NT2/D1 (cell line): ENCODE results near the gene XPR1.

ENCODE experiments used
- DNase-seq: peaks from one replicate; pipeline ENCODE4 v3.0.0-alpha.2; 2011; ENCODE audit warnings: low read depth, low spot score
- H3K27me3 ChIP-seq: 2 replicates; pipeline ENCODE4 v1.6.0; 2011; ENCODE audit warnings: mild to moderate bottlenecking; ENCODE audit not compliant: insufficient read length, insufficient read depth
- H3K36me3 ChIP-seq: 2 replicates; pipeline ENCODE4 v1.6.1; 2011; ENCODE audit warnings: mild to moderate bottlenecking, low read length, mixed read lengths; ENCODE audit not compliant: insufficient read depth, insufficient read length
- H3K4me1 ChIP-seq: 2 replicates; pipeline ENCODE4 v1.5.1; 2011; ENCODE audit not compliant: insufficient read depth, insufficient read length
- H3K4me3 ChIP-seq: 2 replicates; pipeline ENCODE4 v1.5.1; 2011; ENCODE audit warnings: low read depth; ENCODE audit not compliant: insufficient read length
- H3K9ac ChIP-seq: 2 replicates; pipeline ENCODE4 v1.6.0; 2011; ENCODE audit warnings: low read depth; ENCODE audit not compliant: insufficient read length
- H3K9me3 ChIP-seq: 2 replicates; pipeline ENCODE4 v1.5.1; 2011; ENCODE audit warnings: mild to moderate bottlenecking, low read length; ENCODE audit not compliant: insufficient read depth
- SUZ12 ChIP-seq: IDR thresholded peaks from 2 replicates; pipeline ENCODE4 v1.6.1; 2011; ENCODE audit not compliant: insufficient read length, insufficient read depth; ENCODE audit errors: extremely low read depth
- YY1 ChIP-seq: IDR thresholded peaks from 2 replicates; pipeline ENCODE4 v1.6.1; 2011; ENCODE audit not compliant: insufficient read length, insufficient read depth
- ZNF274 ChIP-seq: IDR thresholded peaks from 2 replicates; pipeline ENCODE4 v1.6.1; 2011; ENCODE audit warnings: mild to moderate bottlenecking, low read depth, low read length

The XPR1 gene

DNA sequence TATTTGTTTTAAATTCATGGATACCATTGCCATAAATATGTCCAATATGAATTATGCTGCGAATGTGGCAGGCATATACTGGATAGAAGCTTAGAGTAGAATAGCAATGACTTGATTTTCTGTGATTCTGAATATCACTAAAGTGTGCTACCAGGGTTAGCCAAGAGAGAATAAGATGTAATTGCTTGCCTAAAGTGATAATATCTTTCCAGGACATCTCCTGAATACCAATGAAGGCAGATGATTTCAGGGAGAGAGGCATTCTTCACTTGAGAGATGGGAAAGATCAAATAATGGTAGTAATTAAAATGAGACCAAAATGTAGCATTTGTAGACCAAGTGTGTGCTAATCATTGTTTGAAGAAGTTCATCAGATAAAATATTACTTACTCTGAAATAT, 227.5 kb downstream of the XPR1 start:
- Histone ChIP-seq H3K9me3 (no peaks in the 10 kb centered on the region), H3K36me3 (peaks cover 7% of the 10 kb centered on the region), H3K9ac (no peak overlapping the region), H3K4me1 (no peaks in the 10 kb centered on the region), H3K4me3 (no peak overlapping the region), H3K27me3 (no peaks in the 10 kb centered on the region)
- no peak for DNase-seq
- TF ChIP-seq ZNF274 (no peak), SUZ12 (no peak), YY1 (no peak)

DNA sequence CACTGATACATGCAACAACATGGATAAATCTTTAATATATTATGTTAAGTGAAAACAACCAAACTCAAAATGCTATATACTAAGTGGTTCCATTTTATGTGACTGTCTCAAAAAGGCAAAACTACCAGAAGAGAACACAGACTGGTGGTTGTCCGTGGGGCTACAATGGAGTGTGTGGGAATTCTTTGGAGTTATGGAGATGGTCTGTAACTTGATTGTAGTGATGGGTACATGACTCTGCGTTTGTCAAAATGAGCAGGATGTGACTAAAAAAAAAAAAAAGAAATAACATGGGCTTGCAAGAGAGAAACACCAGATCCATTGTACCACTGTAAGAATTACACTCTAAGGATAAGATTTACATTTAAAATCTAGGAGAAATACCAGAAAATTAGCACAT, 228.7 kb downstream of the XPR1 start:
- Histone ChIP-seq H3K9ac (no peak overlapping the region), H3K36me3 (peaks cover 7% of the 10 kb centered on the region), H3K27me3 (no peaks in the 10 kb centered on the region), H3K9me3 (no peaks in the 10 kb centered on the region), H3K4me1 (no peaks in the 10 kb centered on the region), H3K4me3 (no peak overlapping the region)
- TF ChIP-seq YY1 (no peak), SUZ12 (no peak), ZNF274 (no peak)
- no peak for DNase-seq

DNA sequence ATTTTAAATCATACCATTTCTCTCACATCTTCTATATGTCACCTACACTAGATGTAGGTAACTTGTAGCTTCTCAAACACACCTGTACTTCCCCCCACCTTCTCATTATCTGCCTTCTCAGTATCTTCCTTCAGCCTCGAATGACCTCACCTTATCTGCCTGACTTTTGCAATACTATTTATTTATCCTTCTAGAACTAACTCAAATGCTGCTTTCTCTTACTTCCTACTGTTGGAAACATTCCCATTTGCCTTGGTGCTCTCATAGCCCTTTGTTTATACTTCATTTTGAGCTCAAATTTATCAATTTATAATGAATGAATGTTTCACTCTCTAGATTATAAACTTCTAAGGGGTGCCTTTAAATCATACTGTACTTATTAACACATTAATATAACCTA, 230.5 kb downstream of the XPR1 start:
- no peak overlapping the region for H3K4me3 ChIP-seq
- DNase-seq, result no peak
- H3K4me1 ChIP-seq, result no peaks in the 10 kb centered on the region
- TF ChIP-seq YY1 (no peak), SUZ12 (no peak), ZNF274 (no peak)
- peaks cover 15% of the 10 kb centered on the region for H3K36me3 ChIP-seq
- no peak overlapping the region for H3K9ac ChIP-seq
- no peaks in the 10 kb centered on the region for H3K9me3 ChIP-seq
- no peaks in the 10 kb centered on the region for H3K27me3 ChIP-seq

DNA sequence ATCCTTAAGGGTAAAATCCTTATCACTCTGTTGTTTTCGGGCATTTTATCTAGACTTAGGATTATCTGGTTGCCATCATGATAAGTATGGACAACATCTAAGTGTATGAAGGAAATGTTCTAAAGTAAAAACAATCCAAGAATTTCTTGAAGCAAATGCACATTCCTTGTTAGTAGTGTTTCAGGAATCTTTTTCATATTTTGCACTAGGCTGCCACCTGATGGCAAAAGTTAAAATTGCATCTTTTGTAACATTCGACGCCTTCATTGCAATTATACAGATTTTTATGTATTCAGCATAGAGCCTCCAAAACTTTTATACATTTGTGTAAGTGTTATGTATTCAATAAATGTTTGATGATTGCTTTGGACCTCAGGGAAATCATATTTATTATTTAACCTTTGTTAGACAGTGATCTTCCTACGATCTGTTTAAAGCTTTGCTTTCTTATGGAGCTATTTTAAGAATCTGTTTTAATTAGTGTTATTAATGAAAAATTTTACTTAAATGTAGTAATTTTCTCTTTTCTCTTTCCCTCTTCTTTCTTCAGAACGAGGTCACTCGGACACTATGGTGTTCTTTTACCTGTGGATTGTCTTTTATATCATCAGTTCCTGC, 231.4 kb downstream of the XPR1 start:
- H3K27me3 ChIP-seq, result no peaks in the 10 kb centered on the region
- H3K9ac ChIP-seq, result no peak overlapping the region
- H3K9me3 ChIP-seq, result no peaks in the 10 kb centered on the region
- H3K4me1 ChIP-seq, result no peaks in the 10 kb centered on the region
- TF ChIP-seq YY1 (no peak), SUZ12 (no peak), ZNF274 (no peak)
- peak; percentile 20 for DNase-seq
- peaks cover 15% of the 10 kb centered on the region for H3K36me3 ChIP-seq
- no peak overlapping the region for H3K4me3 ChIP-seq

DNA sequence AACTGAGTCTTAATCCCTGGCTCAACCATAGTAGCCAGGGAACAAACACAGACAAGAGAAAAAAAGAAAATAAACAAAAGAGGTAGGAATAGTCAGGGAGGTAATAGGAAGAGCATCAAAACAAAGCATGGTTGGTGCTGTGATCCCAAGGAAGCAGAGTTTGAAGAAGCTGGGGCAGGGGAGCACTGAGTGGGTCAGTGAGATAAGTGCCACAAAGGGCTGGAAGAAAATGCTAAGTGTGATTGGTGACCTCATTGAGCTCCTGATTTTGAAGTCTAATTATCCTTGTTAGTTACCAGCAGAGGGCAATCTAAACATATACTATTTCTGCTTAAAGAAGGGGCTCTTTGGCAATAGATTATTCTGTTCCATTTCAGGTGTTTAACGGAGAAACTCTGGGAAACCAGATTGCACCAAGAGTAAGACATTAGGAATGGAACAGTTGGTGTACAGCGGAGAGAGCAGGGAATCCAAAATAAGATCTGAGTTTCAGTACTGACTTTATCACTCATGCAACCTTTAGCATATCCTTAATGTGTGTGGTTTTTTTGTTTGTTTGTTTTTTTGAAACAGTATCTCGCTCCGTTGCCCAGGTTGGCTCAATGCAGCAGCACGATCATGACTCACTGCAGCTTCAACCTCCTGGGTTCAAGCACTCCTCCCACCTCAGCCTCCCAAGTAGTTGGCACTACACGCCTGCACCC, 250.1 kb downstream of the XPR1 start:
- no peaks in the 10 kb centered on the region for H3K27me3 ChIP-seq
- H3K36me3 ChIP-seq, result peaks cover 16% of the 10 kb centered on the region
- no peak overlapping the region for H3K4me3 ChIP-seq
- no peaks in the 10 kb centered on the region for H3K9me3 ChIP-seq
- no peak for TF ChIP-seq SUZ12
- no peak for TF ChIP-seq YY1
- TF ChIP-seq ZNF274, result no peak
- no peak overlapping the region for H3K9ac ChIP-seq
- DNase-seq, result peak; percentile 38
- H3K4me1 ChIP-seq, result no peaks in the 10 kb centered on the region

DNA sequence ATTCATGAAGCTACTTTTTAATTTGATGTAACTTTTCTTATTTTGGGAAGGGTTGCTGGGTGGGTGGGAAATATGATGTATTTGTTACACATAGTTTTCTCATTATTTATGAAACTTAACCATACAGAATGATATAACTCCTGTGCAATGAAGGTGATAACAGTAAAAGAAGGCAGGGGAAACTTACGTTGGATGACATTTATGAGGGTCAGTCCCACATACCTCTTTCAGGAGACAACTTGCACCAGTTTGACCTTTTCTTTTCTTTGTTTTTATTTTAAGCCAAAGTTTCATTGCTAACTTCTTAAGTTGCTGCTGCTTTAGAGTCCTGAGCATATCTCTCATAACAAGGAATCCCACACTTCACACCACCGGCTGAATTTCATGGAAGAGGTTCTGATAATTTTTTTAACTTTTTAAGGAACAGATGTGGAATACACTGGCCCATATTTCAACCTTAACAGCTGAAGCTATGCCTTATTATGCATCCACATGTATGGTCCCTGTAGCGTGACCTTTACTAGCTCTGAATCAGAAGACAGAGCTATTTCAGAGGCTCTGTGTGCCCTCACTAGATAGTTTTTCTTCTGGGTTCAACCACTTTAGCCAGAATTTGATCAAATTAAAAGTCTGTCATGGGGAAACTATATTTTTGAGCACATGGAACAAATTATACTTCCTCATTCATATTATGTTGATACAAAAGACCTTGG, 252.9 kb downstream of the XPR1 start:
- no peak for TF ChIP-seq ZNF274
- no peak for TF ChIP-seq YY1

DNA sequence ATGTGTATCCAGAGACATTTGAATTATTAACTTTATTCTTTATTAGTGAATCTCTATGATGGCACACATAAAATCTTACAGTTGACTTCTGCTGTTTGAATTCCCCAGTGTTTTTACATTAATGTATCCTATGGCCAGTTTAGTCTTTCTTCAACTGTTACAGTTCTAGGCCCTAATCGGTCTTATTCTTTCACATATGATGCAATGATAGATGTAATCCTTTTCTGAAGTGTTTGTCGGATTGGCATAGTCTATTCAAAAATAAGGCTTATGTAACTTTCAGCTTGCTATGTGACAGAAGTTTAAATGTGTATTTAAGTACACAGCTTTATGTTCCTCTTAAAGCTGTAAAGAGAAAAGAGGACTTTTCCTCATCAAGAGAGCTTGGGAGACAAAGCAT, 254.5 kb downstream of the XPR1 start:
- no peak for DNase-seq
- TF ChIP-seq ZNF274, result no peak
- no peak for TF ChIP-seq SUZ12
- no peak for TF ChIP-seq YY1
- H3K4me1 ChIP-seq, result no peaks in the 10 kb centered on the region
- H3K27me3 ChIP-seq, result no peaks in the 10 kb centered on the region
- no peaks in the 10 kb centered on the region for H3K9me3 ChIP-seq
- no peak overlapping the region for H3K9ac ChIP-seq
- H3K4me3 ChIP-seq, result no peak overlapping the region
- peaks cover 3% of the 10 kb centered on the region for H3K36me3 ChIP-seq

More for the DNA sequence above, 252.9 kb downstream of the XPR1 start:
- no peak overlapping the region for H3K9ac ChIP-seq
- no peaks in the 10 kb centered on the region for H3K27me3 ChIP-seq
- H3K4me1 ChIP-seq, result no peaks in the 10 kb centered on the region
- no peak overlapping the region for H3K4me3 ChIP-seq
- peaks cover 9% of the 10 kb centered on the region for H3K36me3 ChIP-seq
- H3K9me3 ChIP-seq, result no peaks in the 10 kb centered on the region
- no peak for DNase-seq
